ENCODE results near the gene FAM3D.
"Not testable (repeated sequence)": the region's sequence is repeated elsewhere in the genome, so short reads cannot be mapped to it uniquely, and the experiment has no call there.

FAM3D gene, protein sequence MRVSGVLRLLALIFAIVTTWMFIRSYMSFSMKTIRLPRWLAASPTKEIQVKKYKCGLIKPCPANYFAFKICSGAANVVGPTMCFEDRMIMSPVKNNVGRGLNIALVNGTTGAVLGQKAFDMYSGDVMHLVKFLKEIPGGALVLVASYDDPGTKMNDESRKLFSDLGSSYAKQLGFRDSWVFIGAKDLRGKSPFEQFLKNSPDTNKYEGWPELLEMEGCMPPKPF

DNA sequence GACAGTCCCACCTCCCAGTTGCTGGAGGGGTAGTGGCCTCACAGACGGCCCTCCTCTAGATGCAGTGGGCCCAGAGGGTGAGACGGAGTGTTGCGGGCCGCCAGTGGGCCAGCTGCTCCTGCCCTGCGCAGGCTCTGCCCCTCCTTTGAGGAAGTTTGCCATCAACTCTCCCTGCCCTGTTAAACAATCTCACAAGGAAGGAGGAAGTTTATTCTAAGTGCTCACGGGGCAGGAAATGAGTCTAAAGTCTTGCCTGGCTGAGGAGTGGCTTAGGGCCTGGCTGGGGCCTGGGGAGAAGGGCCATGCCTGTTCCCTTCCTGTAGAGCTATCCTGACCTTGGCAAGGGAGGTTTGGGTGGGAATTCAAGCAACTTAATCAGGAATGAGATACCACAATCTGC is at the start of gene FAM3D:
TSS of gene FAM3D (minus strand) at position 92 of the 400 bp plus-strand sequence. CDS start 11,211 bp downstream, outside the sequence.
- DNase-seq: no peak

DNA sequence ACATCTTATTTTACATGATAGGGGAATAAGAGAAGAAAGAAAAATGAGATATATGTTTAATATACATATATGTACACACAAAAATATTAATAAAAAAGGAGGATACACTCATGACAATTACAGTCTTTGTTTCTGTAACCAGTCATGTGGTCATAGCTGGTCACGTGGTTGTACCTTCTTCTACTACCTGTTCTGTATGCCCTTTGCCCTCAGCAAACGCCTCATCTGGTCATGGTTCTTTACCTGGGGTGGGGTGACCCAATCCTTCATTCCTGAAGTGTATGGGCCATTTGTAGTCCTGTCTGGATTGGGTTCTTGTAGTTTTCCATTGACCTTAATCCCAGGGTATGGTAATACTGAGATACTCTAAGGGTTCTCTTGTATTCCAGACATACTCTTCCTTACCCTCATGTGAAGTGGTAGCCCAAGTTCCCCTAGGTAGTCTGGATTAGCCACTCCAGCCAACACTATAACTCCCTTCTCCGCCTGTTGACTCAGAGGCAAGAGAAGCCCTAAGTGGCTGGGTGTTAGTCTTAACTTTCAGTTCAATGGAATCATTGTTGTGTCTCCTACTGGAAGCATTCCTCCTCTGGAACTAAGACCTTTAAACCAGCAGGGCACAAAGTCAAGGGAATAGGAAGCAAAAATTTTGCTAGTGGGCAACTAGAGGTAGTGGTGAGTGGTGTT is 47.3 kb upstream of the FAM3D start:
- DNase-seq: no peak

DNA sequence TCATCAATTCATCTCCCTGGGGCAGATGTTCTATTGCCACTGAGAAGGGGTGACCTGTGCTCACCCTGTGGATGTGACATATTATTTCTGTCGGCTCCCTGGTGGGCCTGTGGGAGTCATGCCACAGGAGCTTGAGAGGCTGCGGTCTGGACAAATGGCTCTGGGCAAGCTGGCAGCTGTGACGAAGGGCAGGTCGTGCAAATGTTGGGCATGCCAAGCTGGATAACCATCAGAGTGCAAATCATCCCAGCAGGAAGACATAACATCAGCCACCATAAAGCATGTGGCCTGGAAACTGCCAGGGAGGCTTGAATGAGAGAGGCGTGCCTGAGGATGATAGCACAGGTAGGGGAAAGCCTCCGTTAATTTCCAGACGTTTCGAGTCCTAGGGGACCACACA is 45.3 kb upstream of the FAM3D start:
- no peak for DNase-seq

DNA sequence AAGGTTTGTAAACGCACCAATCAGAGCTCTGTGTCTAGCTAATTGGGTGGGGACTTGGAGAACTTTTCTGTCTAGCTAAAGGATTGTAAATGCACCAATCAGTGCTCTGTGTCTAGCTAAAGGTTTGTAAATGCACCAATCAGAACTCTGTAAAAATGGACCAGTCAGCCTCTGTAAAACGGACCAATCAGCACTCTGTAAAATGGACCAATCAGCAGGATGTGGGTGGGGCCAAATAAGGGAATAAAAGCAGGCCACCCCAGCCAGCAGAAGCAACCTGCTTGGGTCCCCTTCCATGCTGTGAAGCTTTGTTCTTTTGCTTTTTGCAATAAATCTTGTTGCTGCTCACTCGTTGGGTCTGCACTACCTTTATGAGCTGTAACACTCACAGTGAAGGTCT is 42.4 kb upstream of the FAM3D start:
- not testable (repeated sequence) for DNase-seq

DNA sequence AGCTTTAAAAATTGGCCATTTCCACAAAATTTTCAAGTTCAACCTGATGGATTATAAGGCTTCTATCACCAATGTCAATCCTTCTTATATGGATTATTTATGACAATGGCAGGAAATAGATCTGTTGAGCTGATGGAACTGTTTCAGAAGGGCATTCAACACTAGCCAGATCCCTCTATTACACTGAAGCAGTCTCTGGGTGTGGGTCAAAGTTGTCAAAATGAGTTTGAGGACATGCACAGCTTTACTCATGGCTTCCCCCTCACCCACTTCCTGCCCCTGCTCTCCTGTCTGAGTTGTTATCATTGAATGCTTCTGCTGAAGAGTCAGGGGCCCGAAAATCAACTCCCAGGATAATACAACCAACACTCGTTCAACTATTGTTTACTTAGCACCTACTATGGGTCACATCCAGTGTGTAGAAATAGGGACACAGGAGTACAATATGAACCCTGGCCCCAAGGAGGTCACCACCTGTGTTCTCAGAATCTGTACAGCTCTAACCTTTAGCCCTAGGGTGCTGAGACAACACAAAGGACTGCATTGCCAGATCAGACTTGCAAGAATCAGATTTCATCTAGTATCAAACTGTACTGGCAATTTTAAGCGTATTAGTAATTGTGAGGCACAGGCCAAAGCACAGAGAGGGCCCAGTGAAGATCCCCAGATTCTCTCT is 41.7 kb upstream of the FAM3D start:
- no peak for DNase-seq

DNA sequence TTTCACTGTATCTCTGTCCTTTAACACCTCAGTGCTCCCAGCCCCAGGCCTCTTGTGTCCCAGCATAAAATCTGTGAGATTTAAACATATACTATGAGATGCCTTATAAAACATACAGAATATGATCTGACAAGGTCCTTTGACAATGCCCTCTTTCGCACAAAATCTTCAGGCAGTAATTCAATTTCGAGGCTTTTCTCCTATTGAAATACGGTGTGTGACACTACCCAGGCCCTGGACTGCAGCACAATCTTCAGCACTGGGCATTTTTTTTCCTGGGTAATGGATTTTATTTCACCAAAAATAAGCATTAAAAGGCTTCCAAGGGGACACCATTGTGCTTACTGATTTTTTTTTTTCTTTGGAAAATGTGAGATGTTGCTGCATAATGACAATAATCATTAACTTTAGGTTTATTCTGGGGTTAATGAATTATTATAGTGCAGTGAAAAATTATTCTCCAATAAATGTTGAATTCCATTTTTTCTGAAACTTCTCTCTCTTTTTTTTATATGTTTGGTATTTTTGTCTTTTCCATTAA is 40.9 kb upstream of the FAM3D start:
- no peak for DNase-seq

DNA sequence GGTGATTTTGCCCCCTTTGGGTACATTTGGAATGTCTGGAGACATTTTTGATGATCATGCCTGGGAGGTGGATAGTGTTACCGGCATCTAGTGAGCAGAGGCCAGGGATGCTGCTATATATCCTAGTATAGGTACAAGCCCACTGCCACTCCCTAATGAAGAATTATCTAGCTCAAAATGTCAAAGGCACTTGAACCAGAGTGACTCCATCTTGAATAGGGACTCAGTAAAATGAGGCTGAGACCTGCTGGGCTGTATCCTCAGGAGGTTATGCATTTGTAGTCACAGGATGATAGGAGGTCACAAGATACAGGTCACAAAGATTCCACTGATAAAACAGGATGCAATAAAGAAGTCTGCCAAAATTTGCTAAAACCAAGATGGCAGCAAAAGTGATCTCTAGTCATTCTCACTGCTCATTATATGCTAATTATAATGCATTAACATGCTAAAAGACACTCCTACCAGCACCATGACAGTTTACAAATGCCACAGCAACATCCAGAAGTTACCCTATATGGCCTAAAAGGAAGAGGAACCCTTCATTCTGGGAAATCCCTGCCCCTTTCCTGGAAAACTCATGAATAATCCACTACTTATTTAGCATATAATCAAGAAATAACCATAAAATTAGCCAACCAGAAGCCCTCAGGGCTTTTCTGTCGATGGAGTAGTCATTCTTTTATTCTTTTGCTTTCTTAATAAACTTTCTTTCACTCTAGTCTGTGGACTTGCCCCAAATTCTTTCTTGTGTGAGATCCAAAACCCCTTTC is 40.0 kb upstream of the FAM3D start:
- DNase-seq: no peak

DNA sequence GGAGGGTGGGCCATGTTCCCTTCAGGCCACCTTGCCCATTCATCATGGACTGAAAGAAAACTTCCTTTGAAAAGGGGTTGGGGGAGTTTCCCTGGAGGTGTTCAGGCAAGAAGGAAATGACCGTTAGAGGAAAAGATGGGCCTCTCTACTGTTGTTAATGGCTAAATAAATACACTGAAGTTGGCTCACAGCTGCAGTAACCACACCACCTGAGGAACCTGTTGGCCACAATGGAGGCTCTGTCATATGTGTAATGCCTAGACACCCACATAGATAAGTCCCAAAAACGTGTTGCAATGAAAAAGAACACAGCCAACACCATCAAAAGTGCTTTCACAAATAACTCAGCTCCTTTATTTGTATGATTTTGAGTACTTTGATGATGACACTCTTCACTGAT is 38.2 kb upstream of the FAM3D start:
- DNase-seq: no peak

DNA sequence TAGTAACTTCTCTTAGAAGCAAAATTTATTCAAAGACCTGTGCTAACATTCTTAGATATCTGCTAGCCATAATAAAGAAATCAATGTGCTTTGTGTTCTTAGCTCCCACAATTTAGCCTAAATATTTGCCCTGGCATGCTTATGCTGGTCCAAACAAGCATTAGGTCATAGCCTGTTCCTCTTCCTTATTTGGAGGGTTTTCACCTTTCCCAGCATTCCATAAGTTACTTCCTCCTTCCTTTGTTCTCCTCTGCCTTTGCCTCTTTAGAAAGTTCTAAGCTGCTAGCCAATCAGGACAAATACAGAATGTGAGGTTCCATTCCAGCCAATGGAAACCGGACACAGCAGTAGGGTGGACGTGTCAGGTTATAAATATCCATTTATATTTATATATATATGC is 37.7 kb upstream of the FAM3D start:
- DNase-seq: not testable (repeated sequence)

DNA sequence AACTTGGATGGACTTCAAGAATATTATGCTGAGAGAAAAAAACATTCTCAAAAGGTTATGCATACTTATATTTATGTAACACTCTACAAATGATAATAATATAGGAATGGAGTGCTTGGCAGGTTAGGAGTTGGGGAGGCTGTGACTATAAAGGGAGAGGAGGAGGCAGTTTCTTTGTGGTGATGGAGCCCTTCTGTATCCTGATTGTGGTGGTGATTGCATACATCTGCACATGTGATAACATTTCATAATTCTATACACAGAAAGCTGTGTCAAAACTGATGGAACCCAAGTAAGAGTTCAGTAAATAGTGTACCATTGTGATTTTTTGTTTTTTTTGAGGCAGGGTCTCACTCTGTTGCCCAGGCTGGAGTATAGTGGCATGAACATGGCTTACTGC is 31.7 kb upstream of the FAM3D start:
- DNase-seq: no peak

DNA sequence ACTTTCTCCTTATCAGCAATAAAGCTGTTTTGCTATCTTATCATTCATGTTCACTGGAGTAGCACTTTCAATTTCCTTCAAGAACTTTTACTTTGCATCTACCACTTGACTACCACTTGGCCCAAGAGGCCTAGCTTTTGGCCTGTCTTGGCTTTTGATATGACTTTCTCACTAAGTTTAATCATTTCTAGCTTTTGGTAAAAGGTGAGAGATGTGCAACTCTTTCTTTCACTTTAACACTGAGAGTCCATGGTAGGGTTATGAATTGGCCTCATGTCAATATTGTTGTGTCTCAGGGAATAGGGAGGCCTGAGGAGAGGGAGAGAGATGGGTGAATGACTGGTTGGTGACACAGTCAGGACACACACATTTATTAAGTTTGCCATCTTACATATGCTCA is 31.0 kb upstream of the FAM3D start:
- DNase-seq: no peak

DNA sequence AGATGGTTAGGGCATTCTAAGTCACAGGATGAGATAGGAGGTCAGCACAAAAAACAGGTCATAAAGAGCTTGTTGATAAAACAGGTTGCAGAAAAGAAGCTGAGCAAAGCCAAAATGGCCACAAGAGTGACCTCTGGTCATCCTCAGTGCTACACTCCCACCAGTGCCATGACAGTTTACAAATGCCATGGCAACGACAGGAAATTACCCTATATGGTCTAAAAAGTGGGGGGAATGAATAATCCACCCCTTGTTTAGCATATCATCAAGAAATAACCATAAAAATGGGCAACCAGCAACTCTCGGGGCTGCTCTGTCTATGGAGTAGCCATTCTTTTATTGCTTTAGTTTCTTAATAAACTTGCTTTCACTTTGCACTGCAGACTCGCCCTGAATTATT is 30.2 kb upstream of the FAM3D start:
- not testable (repeated sequence) for DNase-seq

DNA sequence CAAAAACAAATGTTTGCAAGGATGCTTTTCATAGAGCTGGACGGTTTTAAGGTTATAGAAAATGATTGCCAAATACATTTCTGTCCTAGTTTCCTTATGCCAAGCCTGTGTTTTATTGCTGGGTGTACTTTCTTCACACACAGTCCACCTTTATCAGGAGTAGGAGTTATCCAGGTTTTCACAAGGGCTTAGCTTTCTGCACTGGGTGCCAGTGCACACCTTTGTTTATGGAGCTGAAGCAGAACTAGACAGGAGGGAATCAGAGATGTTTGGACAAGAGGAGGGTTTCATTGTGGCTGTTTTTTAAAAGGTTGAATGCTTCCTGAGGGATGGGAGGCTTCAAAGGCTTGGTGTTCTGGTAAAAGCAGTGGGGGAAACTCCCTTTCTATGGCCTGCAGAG is 29.5 kb upstream of the FAM3D start:
- no peak for DNase-seq

DNA sequence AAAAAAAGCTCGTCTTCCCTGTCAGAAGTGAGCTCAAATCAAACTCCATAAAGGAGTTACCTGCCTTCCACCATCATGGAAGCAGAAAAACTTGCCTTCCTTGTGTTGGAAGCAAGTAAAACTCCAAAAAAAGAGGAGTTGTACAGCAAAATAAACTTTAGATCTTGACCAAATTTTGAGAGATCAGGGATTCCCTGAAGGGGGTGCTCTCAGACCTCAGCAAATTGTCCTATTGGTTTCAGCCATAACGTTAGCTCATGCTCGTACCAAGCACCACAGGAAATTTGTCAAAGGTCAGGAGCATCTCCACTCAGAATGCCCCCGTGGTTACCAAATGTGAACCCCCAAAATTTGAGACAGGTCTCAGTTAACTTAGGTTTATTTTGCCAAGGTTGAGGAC is 28.7 kb upstream of the FAM3D start:
- not testable (repeated sequence) for DNase-seq

DNA sequence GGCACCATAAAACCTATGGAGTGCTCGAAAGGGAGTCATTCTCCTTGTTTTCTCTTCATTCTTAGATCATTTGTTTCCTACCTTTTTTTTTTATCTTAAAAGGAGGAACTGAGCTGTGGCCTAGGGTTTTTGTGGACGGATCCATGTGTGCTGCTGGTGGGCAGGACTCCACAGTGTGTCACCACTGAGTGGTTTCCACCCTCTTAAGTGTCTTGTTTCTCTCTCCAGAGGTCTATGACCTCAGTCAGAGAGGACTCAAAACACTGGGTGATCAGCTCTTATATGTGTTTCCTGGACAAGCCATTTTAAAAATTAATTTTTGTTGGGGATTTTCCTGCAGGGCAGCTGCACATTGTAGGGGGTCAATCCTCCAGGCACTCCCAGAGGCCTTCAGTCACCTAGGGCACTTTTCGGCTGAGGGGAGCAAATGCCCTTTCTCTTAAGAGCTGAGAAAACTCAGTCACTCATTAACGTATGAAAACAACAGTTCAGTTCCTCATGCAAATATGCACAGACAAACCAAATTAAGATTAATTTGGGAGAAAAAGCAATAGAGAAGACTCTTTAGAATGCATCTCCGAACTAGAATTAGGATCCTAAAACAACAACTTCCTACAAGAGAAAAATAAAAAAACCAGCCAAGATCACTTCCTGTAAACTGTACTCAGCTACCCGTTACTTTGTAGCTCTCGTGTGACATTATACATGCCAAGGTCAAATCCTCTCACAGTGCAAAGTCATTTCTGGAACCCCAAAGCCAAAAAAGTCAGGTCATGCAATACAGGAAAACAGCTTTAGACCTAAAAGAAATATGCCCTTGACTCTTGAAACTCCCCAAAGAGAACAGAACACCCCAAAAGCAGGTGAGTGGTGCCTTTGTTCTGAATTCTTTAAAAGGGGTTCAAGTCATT is 27.6 kb upstream of the FAM3D start:
- no peak for DNase-seq

DNA sequence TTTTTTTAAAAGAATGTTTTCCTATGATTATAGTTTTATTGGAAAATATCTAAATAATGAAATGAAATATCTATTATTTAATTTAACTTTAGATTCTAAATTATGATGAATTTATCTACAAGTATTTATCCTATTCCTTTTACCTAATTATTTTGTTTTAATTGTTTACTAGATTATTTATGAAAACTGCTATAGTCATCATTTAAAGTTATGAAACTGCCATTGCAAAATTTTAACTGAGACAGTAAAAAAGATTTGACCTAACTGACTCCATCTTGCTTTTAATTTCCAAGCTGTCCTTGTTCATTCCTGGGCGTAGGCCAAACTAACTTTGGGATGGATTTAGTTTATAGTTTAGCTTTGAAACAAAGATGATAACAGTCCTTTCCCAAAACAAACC is 25.9 kb upstream of the FAM3D start:
- DNase-seq: no peak

DNA sequence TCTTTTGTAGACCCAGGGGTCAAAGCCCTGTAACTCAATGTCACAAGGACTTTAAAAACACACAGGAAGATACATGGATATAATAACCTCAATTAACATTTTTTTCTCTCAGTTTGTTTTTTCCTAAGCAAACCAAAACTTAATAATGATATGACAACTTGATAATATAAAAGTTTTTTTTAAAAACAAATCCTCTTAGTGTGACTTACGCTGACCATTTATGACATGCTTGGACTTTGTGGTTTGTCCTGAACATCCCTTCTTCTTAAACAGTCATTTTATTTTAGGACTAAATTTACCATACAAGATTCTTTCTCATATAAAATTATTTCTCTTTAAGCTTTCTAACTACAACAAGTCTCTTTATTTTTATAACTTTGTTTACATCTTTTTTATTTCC is 25.4 kb upstream of the FAM3D start:
- no peak for DNase-seq

DNA sequence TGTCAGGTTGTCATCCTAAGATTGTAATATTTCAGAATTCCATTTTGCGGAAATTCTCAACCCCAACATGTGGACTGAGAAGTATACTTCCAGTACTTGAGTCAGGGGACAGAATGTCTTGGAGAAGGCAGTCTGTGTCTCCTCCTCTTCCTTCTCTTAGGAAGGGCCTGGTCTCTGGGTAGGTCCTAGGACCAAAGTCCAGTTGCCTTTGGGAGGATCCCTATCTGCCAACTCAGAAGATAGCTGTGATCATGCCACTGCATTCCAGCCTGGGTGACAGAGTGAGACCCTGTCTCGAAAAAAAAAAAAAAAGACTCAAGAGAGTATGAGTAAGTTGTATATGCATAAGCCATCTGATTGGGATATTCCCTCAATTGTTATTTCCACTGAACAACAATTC is 23.9 kb upstream of the FAM3D start:
- DNase-seq: no peak

DNA sequence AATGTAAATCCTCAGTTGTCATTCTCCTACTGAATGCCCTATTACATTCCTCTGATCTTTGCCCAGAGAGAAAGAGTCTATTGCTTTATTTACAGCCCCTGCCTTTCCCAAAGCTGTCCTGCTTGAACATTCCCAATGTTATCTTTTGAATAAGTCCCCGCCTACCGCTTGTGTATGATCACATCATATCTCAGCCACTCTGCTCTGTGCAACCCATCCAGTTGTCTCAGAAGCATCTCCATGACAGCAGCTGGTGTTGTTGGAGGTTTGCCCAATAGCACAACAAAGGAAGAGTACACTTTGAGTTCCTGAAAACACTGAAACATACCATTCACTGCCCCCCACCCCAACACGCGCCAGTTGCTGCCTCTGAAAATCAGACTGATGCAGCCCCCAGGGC is 22.0 kb upstream of the FAM3D start:
- DNase-seq: peak; percentile 68

DNA sequence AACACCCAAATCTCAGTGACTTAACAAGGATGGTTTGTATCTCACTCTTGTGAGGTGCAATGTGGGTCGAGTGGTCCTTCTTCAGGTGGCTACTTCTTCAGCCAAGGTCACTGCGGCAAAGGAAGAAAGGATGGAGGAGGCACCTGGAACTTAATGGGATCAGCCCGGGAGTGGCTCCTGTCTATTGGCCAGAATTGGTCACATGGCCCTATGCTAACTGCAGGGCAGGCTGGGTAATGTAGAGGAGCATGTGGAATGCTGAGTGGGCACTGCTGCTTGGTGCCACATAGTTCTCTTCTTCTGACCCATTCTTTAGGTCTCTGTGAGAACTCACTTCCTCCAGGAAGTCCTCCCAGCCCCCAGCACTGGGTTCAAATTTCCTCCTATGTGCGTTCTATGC is 20.3 kb upstream of the FAM3D start:
- no peak for DNase-seq

DNA sequence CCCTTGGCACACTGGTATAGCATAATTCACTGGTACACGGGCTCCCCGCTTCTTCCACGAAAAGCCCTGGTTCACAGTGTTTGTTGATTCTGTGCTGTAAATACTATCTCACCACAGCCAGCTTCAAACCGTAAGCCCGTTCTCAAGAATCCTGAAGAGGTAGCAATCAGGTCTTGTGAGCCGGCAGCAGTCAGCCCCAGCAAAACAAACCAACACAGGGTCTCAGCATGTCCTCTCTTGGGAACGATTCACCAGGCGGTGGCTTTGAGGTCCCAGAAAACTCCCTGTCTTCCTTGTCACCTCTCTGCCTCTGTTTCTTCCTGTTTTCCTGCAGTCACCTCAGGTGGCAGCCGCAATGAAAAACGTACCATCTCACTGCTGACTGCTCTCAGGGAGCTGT is 19.1 kb upstream of the FAM3D start:
- no peak for DNase-seq

DNA sequence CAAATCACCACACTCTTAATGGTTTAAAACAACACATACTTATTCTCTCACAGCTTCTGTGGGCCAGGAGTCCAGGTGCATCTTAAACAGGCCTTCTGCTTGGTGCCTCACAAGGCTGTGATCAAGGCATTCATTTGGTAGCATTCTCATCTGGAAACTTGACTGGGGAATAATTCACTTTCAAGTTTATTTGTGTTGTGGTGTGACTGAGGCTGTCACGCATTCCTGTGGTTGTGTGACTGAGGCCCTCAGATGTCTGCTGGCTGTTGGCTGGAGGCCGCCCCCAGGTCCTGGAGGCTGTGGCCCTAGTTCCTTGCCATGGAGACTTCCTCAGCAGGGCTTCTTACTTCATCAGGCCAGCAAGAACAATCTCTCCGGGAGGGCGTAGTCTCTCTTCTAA is 16.9 kb upstream of the FAM3D start:
- DNase-seq: no peak
